ENCODE measurements around the gene ANAPC10. TPM values are rescaled to one million over a fixed set of nuclear protein-coding genes. Genes with fewer than 3 reads are reported as not detected.

The ANAPC10 gene
- total and polyA plus RNA-seq, 7 donors: 11.3 to 31.4 (median 18.0) TPM

DNA sequence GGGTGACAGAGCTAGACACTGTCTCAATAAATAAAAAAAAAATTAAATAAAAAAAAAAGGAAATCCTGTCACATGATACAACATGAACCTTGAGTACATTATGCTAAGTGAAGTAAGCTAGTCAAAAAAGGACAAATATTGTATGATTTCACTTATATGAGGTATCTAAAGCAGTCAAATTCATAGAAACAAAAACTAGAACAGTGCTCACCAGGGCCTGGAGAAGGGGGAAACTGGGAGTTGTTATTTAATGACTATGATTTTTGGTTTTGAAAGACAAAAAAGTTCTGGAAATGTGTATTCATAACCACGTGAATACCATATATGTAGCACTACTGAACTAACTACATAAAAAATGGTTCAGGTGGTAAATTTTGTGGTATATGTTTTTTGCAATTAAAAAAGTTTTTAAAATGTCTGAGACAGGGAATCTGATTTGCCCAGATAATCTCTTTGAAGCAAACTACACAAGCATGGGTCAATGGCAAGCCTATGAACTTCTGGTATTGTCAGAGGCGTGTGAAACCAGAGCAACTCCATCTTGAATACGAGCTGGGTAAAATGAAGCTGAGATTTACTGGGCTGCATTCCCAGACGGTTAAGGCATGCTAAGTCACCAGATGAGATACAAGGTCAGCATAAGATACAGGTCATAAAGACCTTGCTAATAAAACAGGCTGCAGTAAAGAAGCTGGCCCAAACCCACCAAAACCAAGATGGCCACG lies 42.3 kb downstream of the ANAPC10 start:
- intact Hi-C loops (cut with DNase I): no loop called here
- no peaks in the 10 kb centered on the region for H3K27me3 ChIP-seq
- no peak overlapping the region for H3K4me3 ChIP-seq
- no peak for DNase-seq
- H3K9me3 ChIP-seq: no peaks in the 10 kb centered on the region
- H3K27ac ChIP-seq: no peak overlapping the region
- WGBS, 2 donors: 94 to 96% methylated on average over 5 of the region's 5 CpGs
- no peaks in the 10 kb centered on the region for H3K4me1 ChIP-seq
- H3K36me3 ChIP-seq: no peaks in the 10 kb centered on the region
- no peak for TF ChIP-seq EP300 (IDR thresholded peaks at IDR 0.05)
- no peak for TF ChIP-seq POLR2AphosphoS5 (IDR thresholded peaks at IDR 0.05)
- TF ChIP-seq, protein P1, sequence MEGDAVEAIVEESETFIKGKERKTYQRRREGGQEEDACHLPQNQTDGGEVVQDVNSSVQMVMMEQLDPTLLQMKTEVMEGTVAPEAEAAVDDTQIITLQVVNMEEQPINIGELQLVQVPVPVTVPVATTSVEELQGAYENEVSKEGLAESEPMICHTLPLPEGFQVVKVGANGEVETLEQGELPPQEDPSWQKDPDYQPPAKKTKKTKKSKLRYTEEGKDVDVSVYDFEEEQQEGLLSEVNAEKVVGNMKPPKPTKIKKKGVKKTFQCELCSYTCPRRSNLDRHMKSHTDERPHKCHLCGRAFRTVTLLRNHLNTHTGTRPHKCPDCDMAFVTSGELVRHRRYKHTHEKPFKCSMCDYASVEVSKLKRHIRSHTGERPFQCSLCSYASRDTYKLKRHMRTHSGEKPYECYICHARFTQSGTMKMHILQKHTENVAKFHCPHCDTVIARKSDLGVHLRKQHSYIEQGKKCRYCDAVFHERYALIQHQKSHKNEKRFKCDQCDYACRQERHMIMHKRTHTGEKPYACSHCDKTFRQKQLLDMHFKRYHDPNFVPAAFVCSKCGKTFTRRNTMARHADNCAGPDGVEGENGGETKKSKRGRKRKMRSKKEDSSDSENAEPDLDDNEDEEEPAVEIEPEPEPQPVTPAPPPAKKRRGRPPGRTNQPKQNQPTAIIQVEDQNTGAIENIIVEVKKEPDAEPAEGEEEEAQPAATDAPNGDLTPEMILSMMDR (IDR thresholded peaks at IDR 0.05): no peak
- no peak for TF ChIP-seq POLR2A (IDR thresholded peaks at IDR 0.05)

DNA sequence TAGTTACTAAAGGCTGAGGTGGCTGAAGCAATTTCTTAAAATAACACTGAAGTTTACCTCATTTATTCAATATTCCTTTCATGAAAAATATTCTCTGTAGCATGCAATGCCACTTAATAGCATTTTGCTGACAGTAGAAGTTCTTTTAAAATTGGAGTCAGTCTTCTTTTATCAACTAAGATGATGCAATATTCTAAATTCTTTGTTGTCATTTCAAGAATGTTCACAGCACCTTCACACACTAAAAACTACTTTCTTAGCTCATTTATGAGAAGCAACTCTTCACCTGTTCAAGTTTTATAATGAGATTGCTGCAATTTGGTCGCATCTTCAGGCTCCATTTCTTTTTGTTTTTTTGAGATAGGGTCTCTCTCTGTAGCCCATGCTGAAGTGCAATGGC lies 48.8 kb downstream of the ANAPC10 start:
- no peak for DNase-seq
- H3K36me3 ChIP-seq: no peaks in the 10 kb centered on the region
- intact Hi-C loops (cut with DNase I): no loop called here
- no peak overlapping the region for H3K4me3 ChIP-seq
- H3K27me3 ChIP-seq: no peaks in the 10 kb centered on the region
- no peak overlapping the region for H3K27ac ChIP-seq
- no peaks in the 10 kb centered on the region for H3K9me3 ChIP-seq
- TF ChIP-seq EP300 (IDR thresholded peaks at IDR 0.05) (no peak), POLR2A (IDR thresholded peaks at IDR 0.05) (no peak), POLR2AphosphoS5 (IDR thresholded peaks at IDR 0.05) (no peak)
- TF ChIP-seq, protein P1 (IDR thresholded peaks at IDR 0.05): no peak
- WGBS, 2 donors: 92 to 98% methylated on average over 1 of the region's 1 CpG
- H3K4me1 ChIP-seq: no peaks in the 10 kb centered on the region

DNA sequence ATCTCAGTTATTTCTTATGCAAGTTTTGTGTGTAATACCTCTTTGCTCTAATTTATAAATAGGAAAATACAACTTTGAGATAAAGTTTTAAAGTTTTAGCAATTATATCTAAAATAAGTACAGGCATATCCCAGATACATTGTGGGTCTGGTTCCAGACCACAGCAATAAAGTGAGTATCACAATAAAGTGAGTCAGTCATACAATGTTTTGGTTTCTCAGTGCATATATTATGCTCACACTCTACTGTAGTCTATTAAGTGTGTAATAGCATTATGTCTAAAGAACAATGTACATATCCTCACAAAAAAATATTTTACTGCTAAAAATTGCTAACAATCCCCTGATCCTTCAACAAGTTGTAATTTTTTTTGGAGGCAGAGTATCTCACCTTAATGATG lies 49.2 kb downstream of the ANAPC10 start:
- intact Hi-C loops (cut with DNase I): no loop called here
- no peak overlapping the region for H3K4me3 ChIP-seq
- no peaks in the 10 kb centered on the region for H3K9me3 ChIP-seq
- H3K36me3 ChIP-seq: no peaks in the 10 kb centered on the region
- H3K27ac ChIP-seq: no peak overlapping the region
- no peak for DNase-seq
- TF ChIP-seq, protein P1 (IDR thresholded peaks at IDR 0.05): no peak
- TF ChIP-seq EP300 (IDR thresholded peaks at IDR 0.05): no peak
- TF ChIP-seq POLR2AphosphoS5 (IDR thresholded peaks at IDR 0.05): no peak
- no peak for TF ChIP-seq POLR2A (IDR thresholded peaks at IDR 0.05)
- H3K27me3 ChIP-seq: no peaks in the 10 kb centered on the region
- H3K4me1 ChIP-seq: no peaks in the 10 kb centered on the region

DNA sequence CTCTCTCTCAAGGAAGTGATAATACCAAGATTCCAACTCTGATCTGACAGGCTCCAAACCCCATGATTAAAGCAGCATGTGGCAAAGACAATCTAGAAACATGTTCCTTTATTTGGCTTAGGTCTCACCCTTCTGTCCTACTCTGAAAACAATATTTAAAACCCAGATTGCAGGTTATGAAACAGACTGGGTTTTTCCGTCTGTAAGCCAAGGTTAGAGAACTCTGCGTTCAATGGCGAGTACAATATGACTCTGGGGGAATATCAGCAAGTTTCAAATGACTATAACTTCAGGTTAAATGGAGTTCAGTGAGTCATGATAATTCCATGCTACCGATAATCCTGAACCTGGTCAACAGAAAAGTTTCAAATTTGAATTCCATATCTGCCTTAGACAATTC lies 50.8 kb downstream of the ANAPC10 start:
- H3K4me1 ChIP-seq: no peaks in the 10 kb centered on the region
- H3K36me3 ChIP-seq: no peaks in the 10 kb centered on the region
- H3K27me3 ChIP-seq: no peaks in the 10 kb centered on the region
- H3K27ac ChIP-seq: no peak overlapping the region
- TF ChIP-seq, protein P1 (IDR thresholded peaks at IDR 0.05): no peak
- TF ChIP-seq POLR2A (IDR thresholded peaks at IDR 0.05): no peak
- TF ChIP-seq POLR2AphosphoS5 (IDR thresholded peaks at IDR 0.05): no peak
- no peak for TF ChIP-seq EP300 (IDR thresholded peaks at IDR 0.05)
- DNase-seq: no peak
- no peak overlapping the region for H3K4me3 ChIP-seq
- WGBS, 2 donors: 91 to 93% methylated on average over 4 of the region's 4 CpGs
- H3K9me3 ChIP-seq: no peaks in the 10 kb centered on the region
- intact Hi-C loops (cut with DNase I): no loop called here

DNA sequence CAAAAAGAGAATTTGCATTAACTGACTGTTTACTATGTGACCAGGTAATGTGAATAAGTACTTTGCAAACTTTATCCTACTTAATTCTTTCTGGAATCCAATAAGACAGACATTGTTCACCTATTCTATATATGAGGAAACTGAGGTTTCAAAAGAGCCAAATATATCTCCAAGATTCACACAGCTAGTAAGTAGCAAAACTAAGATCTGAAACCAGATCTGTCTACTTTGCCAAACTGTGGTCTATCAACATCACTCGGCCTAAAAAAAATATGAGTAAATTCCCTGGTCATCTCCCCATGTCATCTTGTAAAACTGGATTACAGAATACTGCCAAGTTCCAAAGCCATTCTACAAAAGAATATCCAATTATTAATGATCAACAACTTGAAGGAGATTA lies 52.8 kb downstream of the ANAPC10 start:
- Histone ChIP-seq H3K27me3 (no peaks in the 10 kb centered on the region), H3K9me3 (no peaks in the 10 kb centered on the region), H3K4me1 (no peaks in the 10 kb centered on the region), H3K4me3 (no peak overlapping the region), H3K27ac (no peak overlapping the region), H3K36me3 (no peaks in the 10 kb centered on the region)
- intact Hi-C loops (cut with DNase I): no loop called here
- TF ChIP-seq EP300 (IDR thresholded peaks at IDR 0.05): no peak
- TF ChIP-seq, protein P1 (IDR thresholded peaks at IDR 0.05): no peak
- no peak for TF ChIP-seq POLR2AphosphoS5 (IDR thresholded peaks at IDR 0.05)
- TF ChIP-seq POLR2A (IDR thresholded peaks at IDR 0.05): no peak
- no peak for DNase-seq
- 79 to 88% methylated on average over 1 of the region's 1 CpG for WGBS, 2 donors

Measured in sigmoid colon (tissue), 7 donors.